Right cardiac atrium (tissue), 5 donors: ENCODE data around the gene CCR5AS.

Experiments used
- ATAC-seq, 2 donors: fragments of 200-7000 bp; cut with Tn5 transposase; one replicate each; pipeline versions ENCODE4 v1.8.0 to v1.9.1; 2020; ENCODE audit warnings: moderate library complexity in 2 of 2, mild to moderate bottlenecking in 1 of 2
- DNase-seq, 3 donors: peaks; one replicate each; pipeline ENCODE4 v3.0.0-alpha.2; 2020
- H3K27ac ChIP-seq: one replicate; pipeline ENCODE4 v1.5.1; 2013; ENCODE audit warnings: mild to moderate bottlenecking, low read length, control low read depth, moderate library complexity
- H3K27me3 ChIP-seq: one replicate; pipeline ENCODE4 v1.6.1; 2013; ENCODE audit not compliant: control insufficient read depth, insufficient read depth
- H3K4me1 ChIP-seq: one replicate; pipeline ENCODE4 v1.6.1; 2013; ENCODE audit warnings: low read length; ENCODE audit not compliant: control insufficient read depth, insufficient read depth
- H3K4me3 ChIP-seq: one replicate; pipeline ENCODE4 v1.5.1; 2013; ENCODE audit warnings: low read length, control low read depth
- H3K9me3 ChIP-seq: one replicate; pipeline ENCODE4 v1.6.1; 2013; ENCODE audit warnings: low read length; ENCODE audit not compliant: control insufficient read depth
- WGBS: extraction: QIAGEN DNeasy Blood & Tissue Kit; methylation state at CpG from one replicate; pipeline ENCODE4 v1.1.7; 2013; 5-methylcytosine and 5-hydroxymethylcytosine counted together
- intact Hi-C, 4 donors: fragments of 100-400 bp; cut with DNase I; formaldehyde crosslinking; loops; one replicate each; pipeline versions ENCODE4 v1.11.0 to v1.14.0; 2022 to 2023
- donor health status: healthy with polysubstance abuse.
- donor health status: DM: no; HTN: yes; CAD: no.
- donor health status: DM: no; HTN: no; CAD: no.
- donor health status: DM: no; HTN: yes; CAD: no; lungs with severe emphysema.
- donor health status: DM: yes; HTN: yes; CAD: no.

CCR5AS gene

GRCh38 chr3:46401579-46401978 is 5.3 kb downstream of the CCR5AS start:
- DNase-seq, result no peak
- peaks cover 7% of the 10 kb centered on the region for H3K4me1 ChIP-seq
- no peak for ATAC-seq
- H3K4me3 ChIP-seq, result no peak overlapping the region
- H3K27ac ChIP-seq, result no peak overlapping the region
- intact Hi-C loops, result no loop called here
- no peaks in the 10 kb centered on the region for H3K27me3 ChIP-seq
- 91% methylated on average over 2 of the region's 2 CpGs for WGBS
- no peaks in the 10 kb centered on the region for H3K9me3 ChIP-seq

GRCh38 chr3:46400846-46401245 is 6.0 kb downstream of the CCR5AS start:
- Histone ChIP-seq H3K27ac (no peak overlapping the region), H3K4me1 (peaks cover 4% of the 10 kb centered on the region), H3K27me3 (no peaks in the 10 kb centered on the region), H3K9me3 (no peaks in the 10 kb centered on the region), H3K4me3 (no peak overlapping the region)
- no peak for ATAC-seq
- intact Hi-C loops, result no loop called here
- no peak for DNase-seq
- WGBS, result 61% methylated on average over 5 of the region's 5 CpGs

GRCh38 chr3:46400000-46400734 is 6.7 kb downstream of the CCR5AS start:
- no peak overlapping the region for H3K27ac ChIP-seq
- no peak overlapping the region for H3K4me3 ChIP-seq
- no peaks in the 10 kb centered on the region for H3K27me3 ChIP-seq
- DNase-seq (no peak), ATAC-seq (peak; percentile 64 to 72)
- 46% methylated on average over 8 of the region's 8 CpGs for WGBS
- H3K4me1 ChIP-seq, result no peaks in the 10 kb centered on the region
- intact Hi-C loops, result no loop called here
- no peaks in the 10 kb centered on the region for H3K9me3 ChIP-seq

- 40% methylated on average over 2 of the region's 2 CpGs for WGBS
- Histone ChIP-seq H3K27me3 (no peaks in the 10 kb centered on the region), H3K9me3 (no peaks in the 10 kb centered on the region), H3K4me3 (no peak overlapping the region), H3K27ac (no peak overlapping the region), H3K4me1 (no peaks in the 10 kb centered on the region)
- intact Hi-C loops, result no loop called here
- DNase-seq (no peak), ATAC-seq (no peak)
Measured at GRCh38 chr3:46399557-46399956, 7.3 kb downstream of the CCR5AS start.

- Histone ChIP-seq H3K4me3 (no peak overlapping the region), H3K27me3 (no peaks in the 10 kb centered on the region), H3K27ac (no peak overlapping the region), H3K4me1 (no peaks in the 10 kb centered on the region), H3K9me3 (no peaks in the 10 kb centered on the region)
- 57% methylated on average over 2 of the region's 2 CpGs for WGBS
- intact Hi-C loops, result no loop called here
- DNase-seq, result no peak
- ATAC-seq, result no peak
Measured at GRCh38 chr3:46399098-46399497, 7.8 kb downstream of the CCR5AS start.

- intact Hi-C loops, result no loop called here
- Histone ChIP-seq H3K4me1 (peaks cover 2% of the 10 kb centered on the region), H3K27me3 (no peaks in the 10 kb centered on the region), H3K27ac (no peak overlapping the region), H3K4me3 (no peak overlapping the region), H3K9me3 (no peaks in the 10 kb centered on the region)
- 92% methylated on average over 6 of the region's 6 CpGs for WGBS
- DNase-seq (no peak), ATAC-seq (no peak)
Measured at GRCh38 chr3:46398186-46398955, 8.5 kb downstream of the CCR5AS start.

GRCh38 chr3:46397111-46397510 is 9.8 kb downstream of the CCR5AS start:
- H3K4me3 ChIP-seq, result no peak overlapping the region
- peaks cover 2% of the 10 kb centered on the region for H3K4me1 ChIP-seq
- no peaks in the 10 kb centered on the region for H3K27me3 ChIP-seq
- 85% methylated on average over 7 of the region's 7 CpGs for WGBS
- H3K27ac ChIP-seq, result no peak overlapping the region
- ATAC-seq (no peak), DNase-seq (no peak)
- intact Hi-C loops, result no loop called here
- no peaks in the 10 kb centered on the region for H3K9me3 ChIP-seq

- WGBS, result 62% methylated on average over 6 of the region's 6 CpGs
- Histone ChIP-seq H3K27me3 (no peaks in the 10 kb centered on the region), H3K27ac (no peak overlapping the region), H3K4me3 (no peak overlapping the region), H3K4me1 (peaks cover 2% of the 10 kb centered on the region), H3K9me3 (no peaks in the 10 kb centered on the region)
- intact Hi-C loops, result no loop called here
- no peak for ATAC-seq
- no peak for DNase-seq
Measured at GRCh38 chr3:46395766-46396530, 10.9 kb downstream of the CCR5AS start.

- WGBS, result 47% methylated on average over 6 of the region's 6 CpGs
- Histone ChIP-seq H3K4me1 (peaks cover 2% of the 10 kb centered on the region), H3K9me3 (no peaks in the 10 kb centered on the region), H3K27me3 (no peaks in the 10 kb centered on the region), H3K27ac (no peak overlapping the region), H3K4me3 (no peak overlapping the region)
- DNase-seq, result no peak
- no peak for ATAC-seq
- intact Hi-C loops, result no loop called here
Measured at GRCh38 chr3:46395210-46395661, 11.6 kb downstream of the CCR5AS start.

- H3K27ac ChIP-seq, result no peak overlapping the region
- no peak for DNase-seq
- H3K9me3 ChIP-seq, result no peaks in the 10 kb centered on the region
- no peak overlapping the region for H3K4me3 ChIP-seq
- intact Hi-C loops, result no loop called here
- H3K4me1 ChIP-seq, result peaks cover 2% of the 10 kb centered on the region
- H3K27me3 ChIP-seq, result no peaks in the 10 kb centered on the region
- 68% methylated on average over 8 of the region's 8 CpGs for WGBS
- peak; percentile 67 to 69 for ATAC-seq
Measured at GRCh38 chr3:46393554-46394434, 13.1 kb downstream of the CCR5AS start.
